Neural cell (in vitro differentiated cells): ENCODE measurements around the gene USP13. TPM values are rescaled to one million over a fixed set of nuclear protein-coding genes. Genes with fewer than 3 reads are reported as not detected.

Experiments
- H2AFZ ChIP-seq: fragments of 200-600, 300-800 bp; sonication (generic), shearing (Covaris generic); 2 replicates; pipeline ENCODE4 v1.6.0; 2014; ENCODE audit warnings: low read depth, mild to moderate bottlenecking, antibody characterized with exemption, low read length, moderate library complexity
- H3F3A ChIP-seq: fragments of 200-600 bp; shearing (Covaris generic); 2 replicates; pipeline ENCODE4 v1.6.1; 2016; ENCODE audit warnings: mild to moderate bottlenecking, moderate library complexity, mixed read lengths, antibody characterized with exemption, low read length; ENCODE audit not compliant: insufficient read depth, poor library complexity, severe bottlenecking
- H3K27ac ChIP-seq: fragments of 200-600, 300-800 bp; sonication (generic), shearing (Covaris generic); 2 replicates; pipeline ENCODE4 v1.5.1; 2014; ENCODE audit warnings: mild to moderate bottlenecking, low read length, moderate library complexity
- H3K27me3 ChIP-seq: fragments of 300-800, 200-600 bp; sonication (generic), shearing (Covaris generic); 2 replicates; pipeline ENCODE4 v1.6.0; 2014; ENCODE audit warnings: mild to moderate bottlenecking, low read depth, low read length, moderate library complexity; ENCODE audit not compliant: insufficient read depth
- H3K36me3 ChIP-seq: fragments of 300-800, 200-600 bp; sonication (generic), shearing (Covaris generic); 2 replicates; pipeline ENCODE4 v1.5.1; 2014; ENCODE audit warnings: mild to moderate bottlenecking, antibody characterized with exemption, low read length, moderate library complexity; ENCODE audit not compliant: insufficient read depth
- H3K4me2 ChIP-seq: fragments of 300-800, 200-600 bp; sonication (generic), shearing (Covaris generic); 2 replicates; pipeline ENCODE4 v1.6.0; 2014; ENCODE audit warnings: mild to moderate bottlenecking, low read length
- H3K4me3 ChIP-seq: fragments of 300-800, 200-600 bp; sonication (generic), shearing (Covaris generic); 2 replicates; pipeline ENCODE4 v1.5.1; 2014; ENCODE audit warnings: mild to moderate bottlenecking, low read length, moderate library complexity
- H3K79me2 ChIP-seq: fragments of 200-600 bp; shearing (Covaris generic); replicated peaks from 2 replicates; pipeline ENCODE4 v1.6.0; 2014; ENCODE audit warnings: mild to moderate bottlenecking, low read length, moderate library complexity; ENCODE audit not compliant: insufficient read depth
- H3K9ac ChIP-seq: fragments of 300-800, 200-600 bp; sonication (generic), shearing (Covaris generic); 2 replicates; pipeline ENCODE4 v1.6.1; 2016; ENCODE audit warnings: mild to moderate bottlenecking, low read length, mixed read lengths
- H3K9me2 ChIP-seq: fragments of 200-600 bp; shearing (Covaris generic); 2 replicates; pipeline ENCODE4 v1.6.1; 2016; ENCODE audit warnings: mild to moderate bottlenecking, low read length, mixed read lengths; ENCODE audit not compliant: insufficient read depth
- H3K9me3 ChIP-seq: fragments of 200-600, 300-800 bp; sonication (generic), shearing (Covaris generic); 2 replicates; pipeline ENCODE4 v1.6.1; 2016; ENCODE audit warnings: mild to moderate bottlenecking, mixed run types, low read length, moderate library complexity, mixed read lengths
- H4K20me1 ChIP-seq: fragments of 200-600 bp; shearing (Covaris generic); 2 replicates; pipeline ENCODE4 v1.6.1; 2016; ENCODE audit warnings: mild to moderate bottlenecking, mixed run types; ENCODE audit not compliant: insufficient read depth
- EP300 ChIP-seq: fragments of 450-650 bp; conservative IDR thresholded peaks from 2 replicates; pipeline ENCODE4 v1.6.1; 2014; ENCODE audit warnings: antibody characterized with exemption, mild to moderate bottlenecking, moderate library complexity; ENCODE audit not compliant: poor library complexity, severe bottlenecking
- EZH2 ChIP-seq: fragments of 200-600, 300-800 bp; shearing (Covaris generic), sonication (generic); IDR thresholded peaks from 2 replicates; pipeline ENCODE4 v1.6.1; 2014; ENCODE audit warnings: antibody characterized with exemption, low read length, borderline replicate concordance, mild to moderate bottlenecking; ENCODE audit not compliant: insufficient read depth, poor library complexity, severe bottlenecking
- MXI1 ChIP-seq: fragments of 450-650 bp; conservative IDR thresholded peaks from 2 replicates; pipeline ENCODE4 v1.6.1; 2014; ENCODE audit warnings: antibody characterized with exemption, mild to moderate bottlenecking; ENCODE audit not compliant: poor library complexity, severe bottlenecking
- POLR2AphosphoS5 ChIP-seq: IDR thresholded peaks from 2 replicates; pipeline ENCODE4 v1.6.1; 2012
- RAD21 ChIP-seq: fragments of 450-650 bp; conservative IDR thresholded peaks from 2 replicates; pipeline ENCODE4 v1.6.1; 2014; ENCODE audit warnings: antibody characterized with exemption, mild to moderate bottlenecking, moderate library complexity
- SMC3 ChIP-seq: fragments of 450-650 bp; conservative IDR thresholded peaks from 2 replicates; pipeline ENCODE4 v1.6.1; 2014; ENCODE audit warnings: antibody characterized with exemption, mild to moderate bottlenecking, moderate library complexity; ENCODE audit not compliant: poor library complexity
- TAF1 ChIP-seq: IDR thresholded peaks from 2 replicates; pipeline ENCODE4 v1.6.1; 2012; ENCODE audit warnings: low read depth
- polyA plus RNA-seq: library from polyadenylated mRNA; depleted of rRNA; stranded (reverse); fragments of >200 nt; gene quantifications from 2 replicates; pipeline ENCODE4 v1.2.3, GENCODE V29; 2014
- TF ChIP-seq, protein P1 (sequence below): fragments of 450-650 bp; IDR thresholded peaks from 2 replicates; pipeline ENCODE4 v1.5.1; 2014; ENCODE audit warnings: antibody characterized with exemption, mild to moderate bottlenecking, moderate library complexity; ENCODE audit not compliant: poor library complexity, severe bottlenecking
- TF ChIP-seq, protein P2 (sequence below): IDR thresholded peaks from 2 replicates; pipeline ENCODE4 v1.6.1; 2012; ENCODE audit warnings: borderline replicate concordance

Gene USP13
- polyA plus RNA-seq, 1 donor from 2014 or later = 3.8 TPM

DNA sequence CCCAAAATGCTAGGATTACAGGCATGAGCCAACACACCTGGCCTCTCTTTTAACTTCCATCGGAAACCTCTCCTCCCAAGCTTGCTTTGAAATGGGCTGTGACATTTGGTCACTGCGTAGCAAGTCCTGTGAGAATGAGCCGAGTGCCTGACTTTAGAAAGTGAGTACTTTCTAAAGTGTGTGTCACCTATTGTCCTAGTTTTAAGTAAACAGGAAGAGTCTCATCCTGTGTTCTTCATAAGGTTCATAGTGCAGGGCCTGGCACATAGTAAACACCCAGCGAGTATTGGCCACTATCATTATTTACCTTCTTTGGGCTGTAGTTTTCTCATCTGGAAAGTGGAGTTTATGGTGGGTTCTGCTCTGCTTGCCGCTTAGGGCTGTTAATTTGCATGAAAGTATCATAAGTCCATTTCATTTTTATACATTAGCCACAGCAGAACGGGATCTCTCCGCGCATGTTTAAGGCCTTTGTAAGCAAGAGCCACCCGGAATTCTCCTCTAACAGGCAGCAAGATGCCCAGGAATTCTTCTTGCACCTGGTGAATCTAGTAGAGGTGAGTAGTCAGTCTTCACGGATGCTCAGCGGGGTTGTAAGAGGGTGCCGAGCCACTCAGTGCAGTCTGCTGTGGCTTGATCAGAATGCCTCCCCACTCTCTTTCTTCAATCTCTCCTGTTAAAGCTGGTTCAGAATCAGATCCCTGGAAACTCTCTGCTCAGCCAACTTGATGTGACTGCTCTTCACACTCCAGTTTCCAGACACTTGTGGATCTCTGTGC lies 87.2 kb downstream of the USP13 start:
- Histone ChIP-seq H3K9me3 (no peaks in the 10 kb centered on the region), H3F3A (no peaks in the 10 kb centered on the region), H3K27me3 (no peaks in the 10 kb centered on the region), H2AFZ (no peak overlapping the region), H3K79me2 (no peaks in the 10 kb centered on the region), H4K20me1 (no peaks in the 10 kb centered on the region), H3K9me2 (no peaks in the 10 kb centered on the region), H3K36me3 (peaks cover 9% of the 10 kb centered on the region), H3K27ac (no peak overlapping the region), H3K4me3 (no peak overlapping the region), H3K4me2 (no peak overlapping the region), H3K9ac (no peak overlapping the region)
- TF ChIP-seq, protein P1, sequence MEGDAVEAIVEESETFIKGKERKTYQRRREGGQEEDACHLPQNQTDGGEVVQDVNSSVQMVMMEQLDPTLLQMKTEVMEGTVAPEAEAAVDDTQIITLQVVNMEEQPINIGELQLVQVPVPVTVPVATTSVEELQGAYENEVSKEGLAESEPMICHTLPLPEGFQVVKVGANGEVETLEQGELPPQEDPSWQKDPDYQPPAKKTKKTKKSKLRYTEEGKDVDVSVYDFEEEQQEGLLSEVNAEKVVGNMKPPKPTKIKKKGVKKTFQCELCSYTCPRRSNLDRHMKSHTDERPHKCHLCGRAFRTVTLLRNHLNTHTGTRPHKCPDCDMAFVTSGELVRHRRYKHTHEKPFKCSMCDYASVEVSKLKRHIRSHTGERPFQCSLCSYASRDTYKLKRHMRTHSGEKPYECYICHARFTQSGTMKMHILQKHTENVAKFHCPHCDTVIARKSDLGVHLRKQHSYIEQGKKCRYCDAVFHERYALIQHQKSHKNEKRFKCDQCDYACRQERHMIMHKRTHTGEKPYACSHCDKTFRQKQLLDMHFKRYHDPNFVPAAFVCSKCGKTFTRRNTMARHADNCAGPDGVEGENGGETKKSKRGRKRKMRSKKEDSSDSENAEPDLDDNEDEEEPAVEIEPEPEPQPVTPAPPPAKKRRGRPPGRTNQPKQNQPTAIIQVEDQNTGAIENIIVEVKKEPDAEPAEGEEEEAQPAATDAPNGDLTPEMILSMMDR = no peak
- TF ChIP-seq RAD21 = no peak

DNA sequence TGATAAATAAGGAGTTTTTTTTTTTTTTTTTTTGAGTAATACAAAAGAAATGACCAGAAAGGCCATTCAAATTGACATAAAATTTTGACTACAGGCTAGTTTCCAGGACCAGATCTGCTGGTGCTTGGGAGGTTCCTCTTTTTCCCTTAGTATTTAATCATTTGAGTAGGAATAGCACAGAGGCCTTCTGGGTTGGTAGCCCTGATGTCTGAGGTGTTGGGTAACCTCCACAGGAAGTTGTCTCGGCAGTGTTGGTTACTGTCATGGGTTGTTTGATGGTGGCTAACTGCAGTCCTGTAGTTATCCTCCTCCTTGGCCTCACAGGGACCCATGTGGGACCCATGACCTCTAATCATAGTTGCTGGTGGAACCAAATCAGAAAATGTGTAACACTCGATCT lies 91.1 kb downstream of the USP13 start:
- Histone ChIP-seq H3K27ac (no peak overlapping the region), H3K36me3 (peaks cover 10% of the 10 kb centered on the region), H3K27me3 (no peaks in the 10 kb centered on the region), H4K20me1 (no peaks in the 10 kb centered on the region), H3K9me2 (no peaks in the 10 kb centered on the region), H3K79me2 (no peaks in the 10 kb centered on the region), H3K4me3 (no peak overlapping the region), H3K9ac (no peak overlapping the region), H2AFZ (no peak overlapping the region), H3F3A (no peaks in the 10 kb centered on the region), H3K4me2 (no peak overlapping the region), H3K9me3 (no peaks in the 10 kb centered on the region)
- TF ChIP-seq SMC3 = no peak
- TF ChIP-seq TAF1 = no peak
- no peak for TF ChIP-seq RAD21
- TF ChIP-seq, protein P1 = no peak
- TF ChIP-seq, protein P2, sequence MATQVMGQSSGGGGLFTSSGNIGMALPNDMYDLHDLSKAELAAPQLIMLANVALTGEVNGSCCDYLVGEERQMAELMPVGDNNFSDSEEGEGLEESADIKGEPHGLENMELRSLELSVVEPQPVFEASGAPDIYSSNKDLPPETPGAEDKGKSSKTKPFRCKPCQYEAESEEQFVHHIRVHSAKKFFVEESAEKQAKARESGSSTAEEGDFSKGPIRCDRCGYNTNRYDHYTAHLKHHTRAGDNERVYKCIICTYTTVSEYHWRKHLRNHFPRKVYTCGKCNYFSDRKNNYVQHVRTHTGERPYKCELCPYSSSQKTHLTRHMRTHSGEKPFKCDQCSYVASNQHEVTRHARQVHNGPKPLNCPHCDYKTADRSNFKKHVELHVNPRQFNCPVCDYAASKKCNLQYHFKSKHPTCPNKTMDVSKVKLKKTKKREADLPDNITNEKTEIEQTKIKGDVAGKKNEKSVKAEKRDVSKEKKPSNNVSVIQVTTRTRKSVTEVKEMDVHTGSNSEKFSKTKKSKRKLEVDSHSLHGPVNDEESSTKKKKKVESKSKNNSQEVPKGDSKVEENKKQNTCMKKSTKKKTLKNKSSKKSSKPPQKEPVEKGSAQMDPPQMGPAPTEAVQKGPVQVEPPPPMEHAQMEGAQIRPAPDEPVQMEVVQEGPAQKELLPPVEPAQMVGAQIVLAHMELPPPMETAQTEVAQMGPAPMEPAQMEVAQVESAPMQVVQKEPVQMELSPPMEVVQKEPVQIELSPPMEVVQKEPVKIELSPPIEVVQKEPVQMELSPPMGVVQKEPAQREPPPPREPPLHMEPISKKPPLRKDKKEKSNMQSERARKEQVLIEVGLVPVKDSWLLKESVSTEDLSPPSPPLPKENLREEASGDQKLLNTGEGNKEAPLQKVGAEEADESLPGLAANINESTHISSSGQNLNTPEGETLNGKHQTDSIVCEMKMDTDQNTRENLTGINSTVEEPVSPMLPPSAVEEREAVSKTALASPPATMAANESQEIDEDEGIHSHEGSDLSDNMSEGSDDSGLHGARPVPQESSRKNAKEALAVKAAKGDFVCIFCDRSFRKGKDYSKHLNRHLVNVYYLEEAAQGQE = no peak
- no peak for TF ChIP-seq EZH2
- TF ChIP-seq MXI1 = no peak
- TF ChIP-seq POLR2AphosphoS5 = no peak
- TF ChIP-seq EP300 = no peak
